ENCODE measurements around the gene L3MBTL2. TPM values are rescaled to one million over a fixed set of nuclear protein-coding genes. Genes with fewer than 3 reads are reported as not detected.

Gene L3MBTL2
- total RNA-seq, 1 experiment from 2014 or later = 25.6 TPM

GRCh38 chr22:41237707-41238569, 32.8 kb downstream of the L3MBTL2 start:
- POLR2A ChIA-PET = interaction anchor here (0.8 to 2.1 kb wide), 8 partner anchors 9 to 286 kb away, joined by 3 to 7 read pairs (median 6); partner anchors contain the start of genes RBX1 and TEF
- H3K36me3 Mint-ChIP-seq = no peaks in the 10 kb centered on the region
- no peak for TF ChIP-seq ZNF423 (CRISPR knock-in tag; IDR thresholded peaks at IDR 0.05)
- TF ChIP-seq, protein P1, sequence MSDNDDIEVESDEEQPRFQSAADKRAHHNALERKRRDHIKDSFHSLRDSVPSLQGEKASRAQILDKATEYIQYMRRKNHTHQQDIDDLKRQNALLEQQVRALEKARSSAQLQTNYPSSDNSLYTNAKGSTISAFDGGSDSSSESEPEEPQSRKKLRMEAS (CRISPR knock-in tag; IDR thresholded peaks at IDR 0.05) = peak; percentile 55; the same call in 1 of the 2 replicates
- TF ChIP-seq CTCF (IDR thresholded peaks at IDR 0.05) = no peak
- TF ChIP-seq, protein P2, sequence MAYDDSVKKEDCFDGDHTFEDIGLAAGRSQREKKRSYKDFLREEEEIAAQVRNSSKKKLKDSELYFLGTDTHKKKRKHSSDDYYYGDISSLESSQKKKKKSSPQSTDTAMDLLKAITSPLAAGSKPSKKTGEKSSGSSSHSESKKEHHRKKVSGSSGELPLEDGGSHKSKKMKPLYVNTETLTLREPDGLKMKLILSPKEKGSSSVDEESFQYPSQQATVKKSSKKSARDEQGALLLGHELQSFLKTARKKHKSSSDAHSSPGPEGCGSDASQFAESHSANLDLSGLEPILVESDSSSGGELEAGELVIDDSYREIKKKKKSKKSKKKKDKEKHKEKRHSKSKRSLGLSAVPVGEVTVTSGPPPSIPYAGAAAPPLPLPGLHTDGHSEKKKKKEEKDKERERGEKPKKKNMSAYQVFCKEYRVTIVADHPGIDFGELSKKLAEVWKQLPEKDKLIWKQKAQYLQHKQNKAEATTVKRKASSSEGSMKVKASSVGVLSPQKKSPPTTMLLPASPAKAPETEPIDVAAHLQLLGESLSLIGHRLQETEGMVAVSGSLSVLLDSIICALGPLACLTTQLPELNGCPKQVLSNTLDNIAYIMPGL (CRISPR knock-in tag; IDR thresholded peaks at IDR 0.05) = peak; percentile 86
- TF ChIP-seq TEAD1 (CRISPR knock-in tag; IDR thresholded peaks at IDR 0.05) = peak; percentile 77; the same call in 1 of the 2 replicates
- TF ChIP-seq TCF7 (CRISPR knock-in tag; IDR thresholded peaks at IDR 0.05; ENCODE audit: low read depth) = peak; percentile 78; the same call in 1 of the 2 replicates
- TF ChIP-seq, protein P3, sequence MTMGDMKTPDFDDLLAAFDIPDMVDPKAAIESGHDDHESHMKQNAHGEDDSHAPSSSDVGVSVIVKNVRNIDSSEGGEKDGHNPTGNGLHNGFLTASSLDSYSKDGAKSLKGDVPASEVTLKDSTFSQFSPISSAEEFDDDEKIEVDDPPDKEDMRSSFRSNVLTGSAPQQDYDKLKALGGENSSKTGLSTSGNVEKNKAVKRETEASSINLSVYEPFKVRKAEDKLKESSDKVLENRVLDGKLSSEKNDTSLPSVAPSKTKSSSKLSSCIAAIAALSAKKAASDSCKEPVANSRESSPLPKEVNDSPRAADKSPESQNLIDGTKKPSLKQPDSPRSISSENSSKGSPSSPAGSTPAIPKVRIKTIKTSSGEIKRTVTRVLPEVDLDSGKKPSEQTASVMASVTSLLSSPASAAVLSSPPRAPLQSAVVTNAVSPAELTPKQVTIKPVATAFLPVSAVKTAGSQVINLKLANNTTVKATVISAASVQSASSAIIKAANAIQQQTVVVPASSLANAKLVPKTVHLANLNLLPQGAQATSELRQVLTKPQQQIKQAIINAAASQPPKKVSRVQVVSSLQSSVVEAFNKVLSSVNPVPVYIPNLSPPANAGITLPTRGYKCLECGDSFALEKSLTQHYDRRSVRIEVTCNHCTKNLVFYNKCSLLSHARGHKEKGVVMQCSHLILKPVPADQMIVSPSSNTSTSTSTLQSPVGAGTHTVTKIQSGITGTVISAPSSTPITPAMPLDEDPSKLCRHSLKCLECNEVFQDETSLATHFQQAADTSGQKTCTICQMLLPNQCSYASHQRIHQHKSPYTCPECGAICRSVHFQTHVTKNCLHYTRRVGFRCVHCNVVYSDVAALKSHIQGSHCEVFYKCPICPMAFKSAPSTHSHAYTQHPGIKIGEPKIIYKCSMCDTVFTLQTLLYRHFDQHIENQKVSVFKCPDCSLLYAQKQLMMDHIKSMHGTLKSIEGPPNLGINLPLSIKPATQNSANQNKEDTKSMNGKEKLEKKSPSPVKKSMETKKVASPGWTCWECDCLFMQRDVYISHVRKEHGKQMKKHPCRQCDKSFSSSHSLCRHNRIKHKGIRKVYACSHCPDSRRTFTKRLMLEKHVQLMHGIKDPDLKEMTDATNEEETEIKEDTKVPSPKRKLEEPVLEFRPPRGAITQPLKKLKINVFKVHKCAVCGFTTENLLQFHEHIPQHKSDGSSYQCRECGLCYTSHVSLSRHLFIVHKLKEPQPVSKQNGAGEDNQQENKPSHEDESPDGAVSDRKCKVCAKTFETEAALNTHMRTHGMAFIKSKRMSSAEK (CRISPR knock-in tag; IDR thresholded peaks at IDR 0.05; ENCODE audit: borderline replicate concordance) = no peak
- no peak for TF ChIP-seq IRF2 (CRISPR knock-in tag; IDR thresholded peaks at IDR 0.05; ENCODE audit: borderline replicate concordance, low read depth)
- TF ChIP-seq SMAD3 (CRISPR knock-in tag; IDR thresholded peaks at IDR 0.05; ENCODE audit: borderline replicate concordance) = 0 out of 2 replicates have a peak, but pooled peaks have one; percentile 37
- TF ChIP-seq CBFB (CRISPR knock-in tag; IDR thresholded peaks at IDR 0.05; ENCODE audit: low read depth) = peak; percentile 12; the same call in 1 of the 2 replicates
- 0 out of 2 replicates have a peak, but pooled peaks have one; percentile 22 for TF ChIP-seq ZNF263 (CRISPR knock-in tag; IDR thresholded peaks at IDR 0.05; ENCODE audit: low read depth)
- TF ChIP-seq TEAD4 (CRISPR knock-in tag; IDR thresholded peaks at IDR 0.05) = no peak
- TF ChIP-seq RELA (CRISPR knock-in tag; IDR thresholded peaks at IDR 0.05; ENCODE audit: borderline replicate concordance) = peak; percentile 78; the same call in 1 of the 2 replicates
- TF ChIP-seq ZBTB21 (CRISPR knock-in tag; IDR thresholded peaks at IDR 0.05; ENCODE audit: borderline replicate concordance) = peak; percentile 13; the same call in 1 of the 2 replicates
- H3K4me3 Mint-ChIP-seq = peak overlapping the region; percentile 63; the same call in 1 of the 2 replicates
- peak; percentile 47 for ATAC-seq
- no peak overlapping the region for H3K27ac Mint-ChIP-seq
- H3K27me3 Mint-ChIP-seq (ENCODE audit: low read depth) = no peaks in the 10 kb centered on the region; the same call in none of the 2 replicates
- DNase-seq (ENCODE audit: low spot score) = peak; percentile 93
- H3K9me3 Mint-ChIP-seq = peaks cover 3% of the 10 kb centered on the region; the same call in 1 of the 2 replicates
- CTCF ChIA-PET = interaction anchor here (0.6 to 3.9 kb wide), 60 partner anchors 8 to 554 kb away, joined by 3 to 87 read pairs (median 5); partner anchors contain the start of genes RANGAP1, RBX1, ST13 and TEF
- peaks cover 16% of the 10 kb centered on the region for H3K4me1 Mint-ChIP-seq
